Osteocyte (in vitro differentiated cells): ENCODE measurements around the gene ICOS. TPM values are rescaled to one million over a fixed set of nuclear protein-coding genes. Genes with fewer than 3 reads are reported as not detected.

ENCODE experiments used
- DNase-seq: peaks from one replicate; pipeline ENCODE4 v3.0.0; 2021; ENCODE audit warnings: mixed read lengths; ENCODE audit not compliant: unreplicated experiment; ENCODE audit errors: extremely low spot score
- H3K27ac Mint-ChIP-seq: one replicate; pipeline ENCODE4 v1.8.0; 2021; ENCODE audit warnings: mild to moderate bottlenecking, mixed read lengths; ENCODE audit not compliant: unreplicated experiment
- H3K27me3 Mint-ChIP-seq: one replicate; pipeline ENCODE4 v1.8.0; 2021; ENCODE audit warnings: mixed read lengths; ENCODE audit not compliant: unreplicated experiment
- H3K36me3 Mint-ChIP-seq: one replicate; pipeline ENCODE4 v1.8.0; 2021; ENCODE audit warnings: mixed read lengths; ENCODE audit not compliant: unreplicated experiment
- H3K4me1 Mint-ChIP-seq: one replicate; pipeline ENCODE4 v1.8.0; 2021; ENCODE audit warnings: mixed read lengths; ENCODE audit not compliant: unreplicated experiment
- H3K4me3 Mint-ChIP-seq: one replicate; pipeline ENCODE4 v1.8.0; 2021; ENCODE audit warnings: mild to moderate bottlenecking, moderate library complexity, mixed read lengths; ENCODE audit not compliant: unreplicated experiment
- H3K9me3 Mint-ChIP-seq: one replicate; pipeline ENCODE4 v1.8.0; 2021; ENCODE audit warnings: mixed read lengths; ENCODE audit not compliant: unreplicated experiment
- CTCF ChIP-seq: fragments of 200-600 bp; sonication (generic); IDR thresholded peaks from 2 replicates; pipeline ENCODE4 v1.5.0; 2021; ENCODE audit warnings: antibody characterized with exemption, mild to moderate bottlenecking, moderate library complexity
- total RNA-seq: library from RNA; stranded (reverse); gene quantifications from 2 replicates; pipeline ENCODE4 v1.2.1, GENCODE V29; 2021

Gene ICOS
- total RNA-seq, 1 donor from 2014 or later: not detected

GRCh38 chr2:203994735-203995134 lies 58.2 kb downstream of the ICOS start:
- Mint-ChIP-seq H3K36me3 (no peaks in the 10 kb centered on the region), H3K27ac (no peak overlapping the region), H3K9me3 (no peaks in the 10 kb centered on the region), H3K4me1 (peaks cover 14% of the 10 kb centered on the region), H3K27me3 (peaks cover 8% of the 10 kb centered on the region), H3K4me3 (no peak overlapping the region)
- no peak for DNase-seq
- TF ChIP-seq CTCF: no peak

GRCh38 chr2:203996692-203997091 lies 60.1 kb downstream of the ICOS start:
- TF ChIP-seq CTCF: no peak
- Mint-ChIP-seq H3K4me3 (no peak overlapping the region), H3K36me3 (no peaks in the 10 kb centered on the region), H3K27me3 (peaks cover 15% of the 10 kb centered on the region), H3K9me3 (no peaks in the 10 kb centered on the region), H3K4me1 (peaks cover 14% of the 10 kb centered on the region), H3K27ac (no peak overlapping the region)
- no peak for DNase-seq

GRCh38 chr2:203997481-203997880 lies 60.9 kb downstream of the ICOS start:
- Mint-ChIP-seq H3K27ac (no peak overlapping the region), H3K4me3 (no peak overlapping the region), H3K9me3 (no peaks in the 10 kb centered on the region), H3K36me3 (no peaks in the 10 kb centered on the region), H3K4me1 (peaks cover 14% of the 10 kb centered on the region), H3K27me3 (peaks cover 23% of the 10 kb centered on the region)
- TF ChIP-seq CTCF: no peak
- DNase-seq: no peak

- no peak overlapping the region for H3K4me3 Mint-ChIP-seq
- H3K36me3 Mint-ChIP-seq: no peaks in the 10 kb centered on the region
- peaks cover 14% of the 10 kb centered on the region for H3K4me1 Mint-ChIP-seq
- H3K27ac Mint-ChIP-seq: no peak overlapping the region
- no peak for TF ChIP-seq CTCF
- peaks cover 24% of the 10 kb centered on the region for H3K27me3 Mint-ChIP-seq
- H3K9me3 Mint-ChIP-seq: no peaks in the 10 kb centered on the region
- DNase-seq: no peak
Measured at GRCh38 chr2:203997980-203998809, 61.6 kb downstream of the ICOS start.

GRCh38 chr2:203999835-204000234 lies 63.3 kb downstream of the ICOS start:
- Mint-ChIP-seq H3K36me3 (no peaks in the 10 kb centered on the region), H3K4me1 (peaks cover 14% of the 10 kb centered on the region), H3K27ac (no peak overlapping the region), H3K27me3 (peaks cover 39% of the 10 kb centered on the region), H3K9me3 (no peaks in the 10 kb centered on the region), H3K4me3 (no peak overlapping the region)
- TF ChIP-seq CTCF: no peak
- DNase-seq: no peak
